ENCODE data around the gene MBD3L4. TPM values are rescaled to one million over a fixed set of nuclear protein-coding genes. Genes with fewer than 3 reads are reported as not detected.
A peak's percentile ranks its signal among the peaks of the same experiment; 100 is the strongest.
"Not testable (repeated sequence)": the region's sequence is repeated elsewhere in the genome, so short reads cannot be mapped to it uniquely, and the experiment has no call there.

Gene MBD3L4
- polyA plus RNA-seq, 4 donors, result not detected

DNA sequence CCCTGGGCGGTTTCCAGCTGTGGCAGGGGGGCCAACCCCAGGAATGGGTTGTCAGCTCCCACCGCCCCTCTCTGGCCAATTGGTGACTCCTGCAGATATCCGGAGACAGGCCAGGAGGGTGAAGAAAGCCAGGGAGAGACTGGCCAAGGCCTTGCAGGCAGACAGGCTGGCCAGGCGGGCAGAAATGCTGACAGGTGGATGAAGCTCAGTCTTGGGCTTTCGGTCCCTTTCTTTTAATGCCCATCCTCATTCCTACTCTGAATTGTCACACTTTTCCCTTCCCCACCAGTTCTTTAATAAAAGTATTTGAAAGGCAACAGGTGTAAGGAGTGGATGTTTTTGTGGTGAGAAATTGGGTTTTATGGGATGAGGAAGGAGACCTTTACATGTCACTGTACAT, 11.4 kb upstream of the MBD3L4 start:
- not testable (repeated sequence) for DNase-seq (ENCODE audit: low read depth in 4 of 4, low spot score in 3 of 4)

DNA sequence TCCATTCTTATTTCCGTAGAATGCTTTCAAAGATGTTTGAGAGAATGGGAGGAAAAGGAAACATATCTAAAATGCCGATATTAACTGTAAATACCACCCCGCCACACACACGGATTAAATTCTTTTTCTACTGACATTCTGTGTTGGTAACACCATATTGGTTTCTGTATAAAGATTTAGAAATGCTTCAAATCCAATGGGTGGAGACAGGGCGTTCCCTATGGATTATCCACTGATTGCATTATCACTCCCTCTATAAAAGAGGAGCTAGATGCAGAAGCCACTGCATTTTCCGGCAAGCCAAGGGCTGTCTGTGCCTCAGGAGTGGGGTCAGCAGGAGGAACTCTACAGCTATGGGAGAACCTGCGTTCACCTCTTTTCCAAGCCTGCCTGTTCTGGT, 9.0 kb upstream of the MBD3L4 start, which contains the start of gene MBD3L2:
Gene MBD3L2, plus strand, starts transcription at position 301 of the 400 bp plus-strand sequence. Its CDS starts 53 bp downstream, at position 354.
- DNase-seq (ENCODE audit: low read depth in 4 of 4, low spot score in 3 of 4), result not testable (repeated sequence)

GRCh38 chr19:7041563-7041962, 1.6 kb upstream of the MBD3L4 start:
- not testable (repeated sequence) for DNase-seq (ENCODE audit: low read depth in 4 of 4, low spot score in 3 of 4)

DNA sequence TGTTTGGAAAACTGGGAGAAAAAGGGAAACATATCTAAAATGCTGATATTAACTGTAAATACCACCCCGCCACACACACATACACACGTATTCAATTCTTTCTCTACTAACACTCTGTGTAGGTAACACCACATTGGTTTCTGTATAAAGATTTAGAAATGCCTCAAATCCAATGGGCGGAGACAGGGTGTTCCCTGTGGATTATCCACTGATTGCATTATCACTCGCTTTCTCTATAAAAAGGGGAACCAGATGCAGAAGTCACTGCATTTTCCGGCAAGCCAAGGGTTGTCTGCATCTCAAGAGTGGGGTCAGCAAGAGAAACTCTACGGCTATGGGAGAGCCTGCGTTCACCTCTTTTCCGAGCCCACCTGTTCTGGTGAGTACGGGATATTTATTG, 9.7 kb downstream of the MBD3L4 start, which contains the start of gene MBD3L5:
Gene MBD3L5, plus strand, starts transcription at position 301 of the 400 bp plus-strand sequence. Its CDS starts 34 bp downstream, at position 335.
- not testable (repeated sequence) for DNase-seq (ENCODE audit: low read depth in 4 of 4, low spot score in 3 of 4)

DNA sequence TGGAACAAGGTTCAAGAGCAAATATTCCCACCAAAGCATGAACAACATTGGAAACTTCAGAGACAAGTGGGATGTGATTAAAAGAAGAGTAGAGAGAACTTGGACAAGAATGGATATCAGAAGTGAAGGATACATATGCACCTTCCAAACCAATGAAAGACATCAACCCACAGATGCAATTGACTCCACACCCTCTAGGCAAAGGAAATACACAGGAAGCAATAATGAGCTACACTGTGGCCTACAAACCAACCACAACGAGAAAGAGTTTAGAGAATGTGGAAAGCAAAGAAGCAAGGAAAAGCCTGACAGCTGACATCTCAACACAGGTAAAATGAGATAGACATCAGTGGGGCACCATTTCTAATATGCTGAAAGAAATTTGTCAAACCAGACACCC, 11.2 kb downstream of the MBD3L4 start:
- DNase-seq (ENCODE audit: low read depth in 4 of 4, low spot score in 3 of 4), result not testable (repeated sequence)

DNA sequence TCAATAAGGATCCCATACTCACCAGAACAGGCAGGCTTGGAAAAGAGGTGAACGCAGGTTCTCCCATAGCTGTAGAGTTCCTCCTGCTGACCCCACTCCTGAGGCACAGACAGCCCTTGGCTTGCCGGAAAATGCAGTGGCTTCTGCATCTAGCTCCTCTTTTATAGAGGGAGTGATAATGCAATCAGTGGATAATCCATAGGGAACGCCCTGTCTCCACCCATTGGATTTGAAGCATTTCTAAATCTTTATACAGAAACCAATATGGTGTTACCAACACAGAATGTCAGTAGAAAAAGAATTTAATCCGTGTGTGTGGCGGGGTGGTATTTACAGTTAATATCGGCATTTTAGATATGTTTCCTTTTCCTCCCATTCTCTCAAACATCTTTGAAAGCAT, 18.6 kb downstream of the MBD3L4 start, which contains the start of gene MBD3L2B:
Gene MBD3L2B, minus strand, starts transcription at position 101 of the 400 bp plus-strand sequence. Its CDS starts 34 bp downstream, at position 67.
- not testable (repeated sequence) for DNase-seq (ENCODE audit: low read depth in 4 of 4, low spot score in 3 of 4)

- DNase-seq (ENCODE audit: low read depth in 4 of 4, low spot score in 3 of 4), result no peak
Measured at GRCh38 chr19:7018828-7019227, 21.2 kb downstream of the MBD3L4 start.

DNA sequence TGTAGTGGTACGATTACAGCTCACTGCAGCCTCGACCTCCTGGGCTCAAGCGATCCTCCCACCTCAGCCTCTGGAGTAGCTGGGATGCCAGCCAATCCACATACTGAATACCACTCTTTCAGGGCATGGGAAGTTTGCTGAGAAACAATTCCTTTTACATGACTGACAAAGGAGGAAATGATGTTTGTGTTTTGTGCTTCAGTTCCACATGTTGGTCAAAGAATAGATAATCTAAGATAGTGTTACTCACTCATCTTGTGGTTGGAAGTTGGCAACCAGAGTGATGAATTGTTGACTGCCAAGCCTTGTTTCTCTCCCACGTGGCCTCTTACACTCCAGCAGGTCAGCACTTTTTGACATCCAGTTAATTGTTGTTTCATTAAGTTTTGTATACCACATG, 26.3 kb downstream of the MBD3L4 start:
- no peak for DNase-seq (ENCODE audit: low read depth in 4 of 4, low spot score in 3 of 4)

- no peak for DNase-seq (ENCODE audit: low read depth in 4 of 4, low spot score in 3 of 4)
Measured at GRCh38 chr19:7010722-7011593, 29.0 kb downstream of the MBD3L4 start.

GRCh38 chr19:7007859-7008258, 32.1 kb downstream of the MBD3L4 start:
- no peak for DNase-seq (ENCODE audit: low read depth in 4 of 4, low spot score in 3 of 4)

DNA sequence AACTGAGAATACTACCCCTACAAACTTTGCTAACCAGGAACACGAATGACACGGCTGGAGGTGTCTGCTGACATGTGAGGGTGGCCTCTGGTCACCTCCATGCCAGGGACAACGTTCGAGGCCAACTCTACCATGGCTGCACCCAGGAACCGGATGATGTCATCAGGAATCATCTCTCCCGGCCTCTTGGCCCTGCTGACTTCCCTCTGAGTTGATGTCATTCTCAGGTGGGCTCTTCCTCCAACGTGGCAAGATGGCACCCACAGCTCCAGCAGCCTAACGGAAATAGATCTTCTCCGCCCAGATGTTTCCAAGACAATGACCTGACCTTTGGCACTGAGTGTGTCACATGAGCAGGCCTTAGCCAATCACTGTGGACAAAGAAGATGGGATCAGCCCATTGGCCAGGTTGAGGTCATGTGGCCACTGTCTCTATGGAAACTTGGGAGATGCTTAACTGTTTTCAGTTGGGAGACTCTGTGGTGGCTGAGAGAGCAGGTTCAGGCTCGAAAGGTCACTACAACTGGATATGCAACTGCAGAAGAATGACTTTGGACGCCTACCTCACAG, 33.8 kb downstream of the MBD3L4 start:
- no peak for DNase-seq (ENCODE audit: low read depth in 4 of 4, low spot score in 3 of 4)

DNA sequence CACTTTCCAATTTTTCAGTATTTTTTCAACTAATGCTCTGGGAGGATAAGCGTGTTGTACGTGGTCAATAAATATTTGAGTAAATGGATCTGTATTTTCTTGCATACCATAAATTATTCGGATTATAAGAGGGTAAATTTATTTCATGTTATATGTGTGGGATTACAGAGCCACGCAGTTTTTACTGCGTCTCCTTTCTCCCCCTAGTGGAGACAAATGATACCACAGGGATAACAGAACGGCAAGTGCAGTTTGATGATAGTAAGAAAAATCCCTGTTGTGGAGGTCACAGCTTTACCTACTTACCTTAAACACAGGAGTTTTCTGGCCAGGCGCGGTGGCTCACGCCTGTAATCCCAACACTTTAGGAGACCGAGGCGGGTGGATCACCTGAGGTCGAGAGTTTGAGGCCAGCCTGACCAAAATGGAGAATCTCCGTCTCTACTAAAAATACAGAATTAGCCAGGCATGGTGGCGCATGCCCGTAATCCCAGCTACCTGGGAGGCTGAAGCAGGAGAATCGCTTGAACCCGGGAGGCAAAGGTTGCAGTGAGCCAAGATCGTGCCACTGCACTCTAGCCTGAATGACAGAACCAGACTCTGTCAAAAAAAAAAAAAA, 35.6 kb downstream of the MBD3L4 start:
- peak in 1 of 4 donors; percentile 20 for DNase-seq (ENCODE audit: low read depth in 4 of 4, low spot score in 3 of 4)

DNA sequence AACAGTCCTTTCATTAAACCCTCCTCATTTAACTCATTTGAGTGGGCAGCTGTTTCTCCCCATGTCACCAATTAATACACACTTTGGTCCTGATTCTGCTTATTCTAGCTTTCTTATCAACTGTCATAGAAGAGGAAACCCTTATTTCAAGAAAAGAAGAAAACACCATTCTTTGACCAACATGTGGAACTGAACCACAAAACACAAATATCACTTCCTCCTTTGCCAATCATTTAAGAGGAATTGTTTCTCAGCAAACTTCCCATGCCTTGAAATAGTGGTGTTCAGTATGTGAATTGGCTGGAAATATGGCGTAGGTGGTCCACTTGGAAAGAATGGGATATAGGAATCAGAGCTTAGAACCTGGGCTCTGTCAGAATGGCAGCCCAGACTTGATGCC, 39.2 kb downstream of the MBD3L4 start:
- DNase-seq (ENCODE audit: low read depth in 4 of 4, low spot score in 3 of 4), result no peak

DNA sequence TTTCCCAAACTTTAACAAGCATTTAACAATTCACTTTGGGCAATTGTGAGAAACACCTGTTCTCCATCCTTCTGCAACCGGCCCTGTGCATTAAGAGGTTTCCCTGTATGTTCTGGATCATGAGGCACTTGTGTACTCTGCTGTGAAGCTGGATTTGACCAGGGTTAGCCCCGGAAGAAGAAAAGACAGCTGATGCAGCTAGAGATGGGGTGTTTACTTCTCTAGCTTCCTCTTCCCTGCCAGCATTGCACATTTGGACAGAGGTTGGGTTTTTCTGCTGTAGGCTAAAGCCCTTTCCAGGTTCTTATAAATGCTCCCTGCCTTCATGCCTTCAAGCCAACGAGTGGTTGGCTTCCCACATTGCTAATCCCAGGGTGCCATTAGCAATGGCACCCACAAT, 39.6 kb downstream of the MBD3L4 start:
- DNase-seq (ENCODE audit: low read depth in 4 of 4, low spot score in 3 of 4), result no peak

GRCh38 chr19:6999933-7000332, 40.0 kb downstream of the MBD3L4 start:
- no peak for DNase-seq (ENCODE audit: low read depth in 4 of 4, low spot score in 3 of 4)

- DNase-seq (ENCODE audit: low read depth in 4 of 4, low spot score in 3 of 4), result no peak
Measured at GRCh38 chr19:6997679-6998445, 42.1 kb downstream of the MBD3L4 start.

- no peak for DNase-seq (ENCODE audit: low read depth in 4 of 4, low spot score in 3 of 4)
Measured at GRCh38 chr19:6996810-6997209, 43.2 kb downstream of the MBD3L4 start.

- DNase-seq (ENCODE audit: low read depth in 4 of 4, low spot score in 3 of 4), result no peak
Measured at GRCh38 chr19:6995054-6995453, 44.9 kb downstream of the MBD3L4 start.

DNA sequence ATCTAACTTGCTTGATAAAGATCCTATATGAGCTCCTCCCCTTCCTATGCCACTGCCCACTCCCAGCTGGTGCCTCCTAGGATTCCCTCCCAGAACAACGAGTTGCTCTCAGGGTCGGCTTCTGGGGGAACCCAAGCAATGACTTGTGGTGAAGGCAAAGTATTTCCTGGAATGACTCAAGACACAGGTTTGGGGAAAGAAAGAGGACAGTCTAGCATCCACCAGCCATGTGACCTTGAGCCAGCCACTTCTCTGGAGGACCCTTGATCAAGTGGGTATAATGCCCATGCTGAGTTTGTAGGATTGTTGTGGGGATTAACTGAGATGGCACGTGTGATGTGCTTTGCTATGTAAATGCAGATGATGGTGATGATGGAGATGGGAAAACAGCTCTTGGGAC, 51.7 kb downstream of the MBD3L4 start:
- DNase-seq (ENCODE audit: low read depth in 4 of 4, low spot score in 3 of 4), result no peak

DNA sequence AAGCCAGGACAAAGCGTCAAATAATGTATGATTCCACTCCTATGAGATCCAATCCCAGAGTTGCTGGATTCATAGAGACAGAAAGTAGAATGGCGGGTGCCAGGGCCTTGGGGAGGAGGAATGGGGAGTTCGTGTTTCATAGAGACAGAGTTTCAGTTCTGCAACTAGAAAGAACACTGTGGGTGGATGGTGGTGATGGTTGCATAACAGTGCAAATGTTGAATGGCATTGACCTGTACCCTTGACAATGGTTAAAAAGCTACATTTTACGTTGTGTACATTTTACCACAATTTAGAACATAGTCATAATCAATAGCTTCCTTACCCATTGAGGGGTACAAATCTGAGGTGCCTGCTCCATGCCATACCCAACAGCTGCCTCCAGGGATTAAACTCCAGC, 52.1 kb downstream of the MBD3L4 start:
- no peak for DNase-seq (ENCODE audit: low read depth in 4 of 4, low spot score in 3 of 4)

Measured in left renal pelvis (tissue), 4 donors.